ENCODE measurements around the gene RADIL. TPM values are rescaled to one million over a fixed set of nuclear protein-coding genes. Genes with fewer than 3 reads are reported as not detected.

RADIL gene
- total and polyA plus RNA-seq, 2 of the 13 experiments (the other 11 are each of a cell fraction or from before 2014, with no cell fraction given), result 0.05 to 0.09 TPM

GRCh38 chr7:4842319-4843064, 41.0 kb downstream of the RADIL start (continued):
- no peak for TF ChIP-seq ZNF512B (CRISPR knock-in tag; IDR thresholded peaks at IDR 0.05; ENCODE audit: borderline replicate concordance)
- no peak for TF ChIP-seq SRSF1 (optimal IDR thresholded peaks at IDR 0.05; ENCODE audit: low read depth, low read length)
- no peak for TF ChIP-seq SMAD1 (CRISPR knock-in tag; IDR thresholded peaks at IDR 0.05; ENCODE audit: borderline replicate concordance, low read depth)

- Histone ChIP-seq H3K4me3 (replicated peaks in 1 of 3; ENCODE audit: insufficient read depth in 1 of 3, low read depth in 2 of 3, low read length in 3 of 3) (peak overlapping the region in 1 of 3 experiments; percentile 67; a peak in 1 of 6 replicates), H3K4me1 (ENCODE audit: insufficient read depth, low read length) (peaks cover 28% of the 10 kb centered on the region), H2AFZ (ENCODE audit: low read length) (peak overlapping the region; percentile 33), H4K20me1 (ENCODE audit: insufficient read depth, low read length) (no peaks in the 10 kb centered on the region), H3K36me3 (replicated peaks in 1 of 2; ENCODE audit: control insufficient read depth in 1 of 2, insufficient read depth in 2 of 2, low read length in 2 of 2) (no peaks in the 10 kb centered on the region), H3K9me3 (ENCODE audit: low read length) (no peaks in the 10 kb centered on the region), H3K79me2 (ENCODE audit: insufficient read depth, low read length) (no peaks in the 10 kb centered on the region), H3K4me2 (ENCODE audit: low read depth, low read length) (peak overlapping the region; percentile 87), H3K9ac (ENCODE audit: insufficient read depth, low read depth, low read length) (no peak overlapping the region), H3K27me3 (ENCODE audit: control insufficient read depth in 1 of 2, insufficient read depth in 2 of 2, low read length in 2 of 2) (peaks cover 2 to 29% of the 10 kb centered on the region in 2 experiments; a peak in 4 of 5 replicates), H3K27ac (ENCODE audit: extremely low read length, insufficient read depth, low read length) (no peak overlapping the region)
- ChIA-PET CTCF (ENCODE audit: low intra/inter-chr PET ratio, low total read pairs) (no interaction called here), POLR2A (no interaction called here)
- FAIRE-seq (no peak), DNase-seq (ENCODE audit: low spot score) (no peak), ATAC-seq (peak; percentile 24)
- WGBS (ENCODE audit: low lambda C conversion rate), result 61% methylated on average over 13 of the region's 13 CpGs
- in situ Hi-C loops (cut with HindIII; ENCODE audit: extremely low pct_ligation_motif_present, low pct_unique_long_range_greater_than_20kb), result no loop called here
- intact Hi-C loops (cut with micrococcal nuclease; ENCODE audit: unreplicated experiment), result loop anchor here (10.0 kb wide), 1 partner anchor 943 kb away; the partner anchor contains the start of gene RNF216
- no TSS peak for BruUV-seq (replicated peaks)
- TF ChIP-seq RNF2 (conservative IDR thresholded peaks at IDR 0.05; ENCODE audit: low read depth) (no peak), ATM (IDR thresholded peaks at IDR 0.05; ENCODE audit: borderline replicate concordance) (no peak), THAP7 (CRISPR knock-in tag; IDR thresholded peaks at IDR 0.05) (peak; percentile 57; the same call in 1 of the 2 replicates), ZNF407 (CRISPR knock-in tag; IDR thresholded peaks at IDR 0.05; ENCODE audit: not compliant biosample characterization) (no peak), RBAK (CRISPR knock-in tag; IDR thresholded peaks at IDR 0.05) (no peak)
Observed at GRCh38 chr7:4841836-4842235, 41.7 kb downstream of the RADIL start.
